Neural progenitor cell (in vitro differentiated cells): Measurements from ENCODE around the gene TPP2. TPM values are rescaled to one million over a fixed set of nuclear protein-coding genes. Genes with fewer than 3 reads are reported as not detected.
A peak's percentile ranks its signal among the peaks of the same experiment; 100 is the strongest.

Experiments
- DNase-seq: peaks from one replicate; pipeline ENCODE4 v3.0.0-alpha.2; 2016; ENCODE audit warnings: low spot score
- H2AFZ ChIP-seq: fragments of 200-600 bp; sonication (generic); replicated peaks from 2 replicates; pipeline ENCODE4 v1.6.1; 2016; ENCODE audit warnings: antibody characterized with exemption
- H3F3A ChIP-seq: fragments of 200-600 bp; sonication (generic); 2 replicates; pipeline ENCODE4 v1.6.1; 2016; ENCODE audit warnings: antibody characterized with exemption, low read depth
- H3K27ac ChIP-seq: fragments of 200-600 bp; sonication (generic); 2 replicates; pipeline ENCODE4 v1.5.1; 2016; ENCODE audit warnings: mild to moderate bottlenecking
- H3K27me3 ChIP-seq: fragments of 200-600 bp; sonication (generic); 2 replicates; pipeline ENCODE4 v1.6.1; 2016; ENCODE audit warnings: mild to moderate bottlenecking, moderate library complexity
- H3K36me3 ChIP-seq: fragments of 200-600 bp; sonication (generic); 2 replicates; pipeline ENCODE4 v1.5.1; 2016
- H3K4me1 ChIP-seq: fragments of 200-600 bp; sonication (generic); 2 replicates; pipeline ENCODE4 v1.6.1; 2016; ENCODE audit warnings: mixed run types
- H3K4me2 ChIP-seq: fragments of 200-600 bp; sonication (generic); 2 replicates; pipeline ENCODE4 v1.6.1; 2016
- H3K4me3 ChIP-seq: fragments of 200-600 bp; sonication (generic); 2 replicates; pipeline ENCODE4 v1.5.1; 2016
- H3K79me2 ChIP-seq: fragments of 200-600 bp; sonication (generic); 2 replicates; pipeline ENCODE4 v1.6.1; 2016; ENCODE audit warnings: low read depth
- H3K9ac ChIP-seq: fragments of 200-600 bp; sonication (generic); 2 replicates; pipeline ENCODE4 v1.6.1; 2016
- H3K9me3 ChIP-seq: fragments of 200-600 bp; sonication (generic); 2 replicates; pipeline ENCODE4 v1.5.1; 2016; ENCODE audit warnings: low read depth
- H4K20me1 ChIP-seq: fragments of 200-600 bp; sonication (generic); 2 replicates; pipeline ENCODE4 v1.6.1; 2016; ENCODE audit warnings: low read depth
- H3K27ac Mint-ChIP-seq: 3 replicates; pipeline ENCODE4 v1.8.0; 2021; ENCODE audit warnings: mixed read lengths
- H3K27me3 Mint-ChIP-seq: 2 replicates; pipeline ENCODE4 v1.8.0; 2022; ENCODE audit warnings: low read depth, mild to moderate bottlenecking, inconsistent platforms, moderate library complexity, mixed read lengths; ENCODE audit not compliant: insufficient read depth
- H3K36me3 Mint-ChIP-seq: 3 replicates; pipeline ENCODE4 v1.8.0; 2021; ENCODE audit warnings: mixed read lengths
- H3K4me1 Mint-ChIP-seq: 3 replicates; pipeline ENCODE4 v1.8.0; 2021; ENCODE audit warnings: mixed read lengths
- H3K4me3 Mint-ChIP-seq: 3 replicates; pipeline ENCODE4 v1.8.0; 2021; ENCODE audit warnings: mild to moderate bottlenecking, moderate library complexity, mixed read lengths
- H3K9me3 Mint-ChIP-seq: 3 replicates; pipeline ENCODE4 v1.8.0; 2020; ENCODE audit warnings: mixed read lengths
- EZH2 ChIP-seq: fragments of 200-600 bp; sonication (generic); IDR thresholded peaks from 2 replicates; pipeline ENCODE4 v1.6.1; 2017; ENCODE audit warnings: antibody characterized with exemption, mild to moderate bottlenecking, moderate library complexity
- EZH2phosphoT487 ChIP-seq: fragments of 200-600 bp; sonication (generic); IDR thresholded peaks from 2 replicates; pipeline ENCODE4 v1.6.1; 2017; ENCODE audit warnings: antibody characterized with exemption
- total RNA-seq: library from RNA; depleted of rRNA; stranded (reverse); fragments of >200 nt; gene quantifications from 2 replicates; pipeline ENCODE4 v1.2.3, GENCODE V29; 2015; ENCODE audit warnings: low replicate concordance
- TF ChIP-seq, protein P1 (sequence below): fragments of 200-600 bp; sonication (generic); IDR thresholded peaks from 2 replicates; pipeline ENCODE4 v1.5.1; 2017; ENCODE audit warnings: antibody characterized with exemption, mild to moderate bottlenecking

Gene TPP2
- total RNA-seq, 1 donor from 2014 or later: 137 TPM

DNA sequence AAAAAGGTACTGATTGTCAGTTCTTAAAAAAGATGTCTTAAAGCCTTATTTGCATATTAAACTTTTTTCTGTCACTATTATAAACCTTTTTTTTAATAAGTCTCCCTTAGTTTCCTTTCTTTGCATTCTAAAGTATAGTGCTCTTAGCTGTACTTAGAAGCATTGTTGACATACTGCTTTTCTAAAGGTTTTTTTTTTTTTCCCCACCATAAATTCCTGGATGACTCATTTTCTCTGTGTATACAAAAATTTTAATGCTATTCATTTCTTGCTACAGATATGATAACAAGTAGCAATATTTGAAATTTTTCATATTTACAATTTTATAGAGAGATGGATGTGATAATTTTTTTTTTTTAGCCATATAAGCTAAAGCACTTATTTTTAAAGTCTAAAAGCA, 54.6 kb downstream of the TPP2 start:
- no peaks in the 10 kb centered on the region for H4K20me1 ChIP-seq
- H3K9ac ChIP-seq: no peak overlapping the region
- H3K4me1 Mint-ChIP-seq: no peaks in the 10 kb centered on the region
- no peaks in the 10 kb centered on the region for H3K27me3 ChIP-seq
- H3K27ac Mint-ChIP-seq: no peak overlapping the region
- TF ChIP-seq, protein P1, sequence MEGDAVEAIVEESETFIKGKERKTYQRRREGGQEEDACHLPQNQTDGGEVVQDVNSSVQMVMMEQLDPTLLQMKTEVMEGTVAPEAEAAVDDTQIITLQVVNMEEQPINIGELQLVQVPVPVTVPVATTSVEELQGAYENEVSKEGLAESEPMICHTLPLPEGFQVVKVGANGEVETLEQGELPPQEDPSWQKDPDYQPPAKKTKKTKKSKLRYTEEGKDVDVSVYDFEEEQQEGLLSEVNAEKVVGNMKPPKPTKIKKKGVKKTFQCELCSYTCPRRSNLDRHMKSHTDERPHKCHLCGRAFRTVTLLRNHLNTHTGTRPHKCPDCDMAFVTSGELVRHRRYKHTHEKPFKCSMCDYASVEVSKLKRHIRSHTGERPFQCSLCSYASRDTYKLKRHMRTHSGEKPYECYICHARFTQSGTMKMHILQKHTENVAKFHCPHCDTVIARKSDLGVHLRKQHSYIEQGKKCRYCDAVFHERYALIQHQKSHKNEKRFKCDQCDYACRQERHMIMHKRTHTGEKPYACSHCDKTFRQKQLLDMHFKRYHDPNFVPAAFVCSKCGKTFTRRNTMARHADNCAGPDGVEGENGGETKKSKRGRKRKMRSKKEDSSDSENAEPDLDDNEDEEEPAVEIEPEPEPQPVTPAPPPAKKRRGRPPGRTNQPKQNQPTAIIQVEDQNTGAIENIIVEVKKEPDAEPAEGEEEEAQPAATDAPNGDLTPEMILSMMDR: no peak
- TF ChIP-seq EZH2phosphoT487 (no peak), EZH2 (no peak)
- H3K4me2 ChIP-seq: no peak overlapping the region
- no peak overlapping the region for H3K4me3 Mint-ChIP-seq
- DNase-seq: no peak
- H3K36me3 ChIP-seq: peaks cover 13% of the 10 kb centered on the region
- H3K79me2 ChIP-seq: no peaks in the 10 kb centered on the region
- no peaks in the 10 kb centered on the region for H3K9me3 Mint-ChIP-seq
- H3K4me1 ChIP-seq: peaks cover 7% of the 10 kb centered on the region
- H3F3A ChIP-seq: no peaks in the 10 kb centered on the region
- H3K36me3 Mint-ChIP-seq: peaks cover 11% of the 10 kb centered on the region
- no peak overlapping the region for H3K27ac ChIP-seq
- no peak overlapping the region for H3K4me3 ChIP-seq
- no peaks in the 10 kb centered on the region for H3K9me3 ChIP-seq
- no peaks in the 10 kb centered on the region for H3K27me3 Mint-ChIP-seq
- H2AFZ ChIP-seq: no peak overlapping the region

DNA sequence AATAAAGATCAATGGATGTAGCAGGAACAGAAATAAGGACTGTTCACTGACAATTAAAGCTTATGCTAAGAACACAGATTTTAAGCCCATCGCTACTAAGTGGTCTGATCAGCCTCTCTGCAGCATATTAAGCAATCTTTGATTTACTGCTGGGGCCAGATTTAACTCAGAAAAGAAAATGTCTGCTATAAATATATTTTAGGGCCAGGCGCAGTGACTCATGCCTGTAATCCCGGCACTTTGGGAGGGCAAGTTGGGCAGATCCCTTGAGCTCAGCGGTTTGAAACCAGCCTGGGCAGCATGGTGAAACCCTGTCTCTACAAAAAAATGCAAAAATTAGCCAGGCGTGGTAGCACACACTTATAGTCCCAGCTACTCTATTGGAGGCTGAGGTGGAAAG, 55.1 kb downstream of the TPP2 start:
- H4K20me1 ChIP-seq: no peaks in the 10 kb centered on the region

DNA sequence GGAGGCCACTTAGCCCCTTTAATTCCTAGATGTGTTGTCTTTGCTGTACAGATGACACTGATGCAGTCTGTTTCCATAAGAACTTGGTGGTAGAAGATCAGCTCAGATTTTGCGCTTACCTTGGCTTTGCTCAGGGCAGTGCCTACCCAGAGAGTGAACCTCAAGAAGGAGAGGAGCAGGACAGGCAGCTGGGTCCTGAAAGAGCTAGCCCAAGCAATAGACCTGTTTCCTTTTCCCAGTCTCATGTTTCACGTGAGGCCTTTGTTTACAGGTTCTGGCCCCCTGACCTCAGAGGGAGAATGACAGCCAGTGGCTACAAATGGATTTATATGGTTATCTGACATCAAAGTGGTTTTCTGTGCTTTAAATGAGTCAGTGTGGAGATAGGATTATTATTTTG, 58.0 kb downstream of the TPP2 start:
- no peaks in the 10 kb centered on the region for H4K20me1 ChIP-seq
- no peaks in the 10 kb centered on the region for H3K79me2 ChIP-seq
- no peak overlapping the region for H3K27ac ChIP-seq
- TF ChIP-seq, protein P1: no peak
- TF ChIP-seq EZH2 (no peak), EZH2phosphoT487 (no peak)
- Mint-ChIP-seq H3K27ac (no peak overlapping the region), H3K36me3 (peaks cover 25% of the 10 kb centered on the region), H3K9me3 (peaks cover 7% of the 10 kb centered on the region), H3K4me1 (no peaks in the 10 kb centered on the region), H3K4me3 (no peak overlapping the region), H3K27me3 (no peaks in the 10 kb centered on the region)
- no peak overlapping the region for H2AFZ ChIP-seq
- no peak overlapping the region for H3K4me2 ChIP-seq
- no peaks in the 10 kb centered on the region for H3F3A ChIP-seq
- peaks cover 32% of the 10 kb centered on the region for H3K36me3 ChIP-seq
- no peaks in the 10 kb centered on the region for H3K27me3 ChIP-seq
- H3K4me1 ChIP-seq: peaks cover 7% of the 10 kb centered on the region
- no peak overlapping the region for H3K9ac ChIP-seq
- H3K4me3 ChIP-seq: no peak overlapping the region
- H3K9me3 ChIP-seq: no peaks in the 10 kb centered on the region
- DNase-seq: peak; percentile 22

More for the DNA sequence above, 55.1 kb downstream of the TPP2 start:
- H3K4me1 Mint-ChIP-seq: no peaks in the 10 kb centered on the region
- H3K9me3 ChIP-seq: no peaks in the 10 kb centered on the region
- H3K36me3 ChIP-seq: peaks cover 13% of the 10 kb centered on the region
- no peaks in the 10 kb centered on the region for H3K27me3 Mint-ChIP-seq
- H3K27ac ChIP-seq: no peak overlapping the region
- DNase-seq: no peak
- H3K27me3 ChIP-seq: no peaks in the 10 kb centered on the region
- H3K4me3 ChIP-seq: no peak overlapping the region
- peaks cover 7% of the 10 kb centered on the region for H3K4me1 ChIP-seq
- H3F3A ChIP-seq: no peaks in the 10 kb centered on the region
- peaks cover 9% of the 10 kb centered on the region for H3K36me3 Mint-ChIP-seq
- TF ChIP-seq EZH2 (no peak), EZH2phosphoT487 (no peak)
- TF ChIP-seq, protein P1: no peak
- no peak overlapping the region for H3K9ac ChIP-seq
- H2AFZ ChIP-seq: no peak overlapping the region
- no peaks in the 10 kb centered on the region for H3K9me3 Mint-ChIP-seq
- no peak overlapping the region for H3K27ac Mint-ChIP-seq
- no peak overlapping the region for H3K4me3 Mint-ChIP-seq
- no peak overlapping the region for H3K4me2 ChIP-seq
- H3K79me2 ChIP-seq: no peaks in the 10 kb centered on the region
